B cell (primary cell): Measurements from ENCODE around the gene RNGTT. TPM values are rescaled to one million over a fixed set of nuclear protein-coding genes. Genes with fewer than 3 reads are reported as not detected.

ENCODE experiments used
- ATAC-seq: fragments of 200-7000 bp; cut with Tn5 transposase; one replicate; pipeline ENCODE4 v1.10.0; 2021; ENCODE audit warnings: low read depth, mild to moderate bottlenecking, moderate number of reproducible peaks, moderate library complexity
- CTCF ChIA-PET: fragments of 350-600 bp; sonication (Branson Sonifier 250); formaldehyde crosslinking; loops from one replicate; lab custom pipeline; 2021; ENCODE audit warnings: antibody characterized with exemption, inconsistent platforms; lab: Charles Lee
- POLR2A ChIA-PET: fragments of 350-600 bp; sonication (Branson Sonifier 250); formaldehyde crosslinking; loops from one replicate; lab custom pipeline; 2021; ENCODE audit warnings: antibody characterized with exemption; lab: Charles Lee
- DNase-seq: peaks from one replicate; pipeline ENCODE4 v3.0.0; 2013
- H2AFZ ChIP-seq: 2 replicates; pipeline ENCODE4 v1.6.1; 2012; ENCODE audit warnings: mild to moderate bottlenecking, low read depth, low read length; ENCODE audit not compliant: insufficient read depth, poor library complexity, severe bottlenecking
- H3K27ac ChIP-seq, 2 donors: 1 replicate in 1 of 2; 2 replicates in 1 of 2; pipeline ENCODE4 v1.5.1; 2012 to 2013; ENCODE audit warnings: low read length in 2 of 2, mild to moderate bottlenecking in 2 of 2, moderate library complexity in 1 of 2
- H3K27me3 ChIP-seq, 4 experiments: fragments of 200-600 bp in 1 of 4; sonication (generic) in 1 of 4; replicated peaks in 1 of 4; 1 replicate in 2 of 4; 2 replicates in 2 of 4; pipeline versions ENCODE4 v1.6.1 to v1.7.0; 2013 to 2016; ENCODE audit warnings: low read length in 3 of 4, mild to moderate bottlenecking in 2 of 4, mixed read lengths in 1 of 4, moderate library complexity in 1 of 4; ENCODE audit not compliant: insufficient read depth in 4 of 4, control insufficient read depth in 3 of 4; ENCODE audit errors: control extremely low read depth in 1 of 4
- H3K36me3 ChIP-seq, 2 experiments: replicated peaks in 1 of 2; 1 replicate in 1 of 2; 2 replicates in 1 of 2; pipeline versions ENCODE4 v1.6.1 to v1.7.1; 2013; ENCODE audit warnings: low read length in 1 of 2; ENCODE audit not compliant: insufficient read depth in 2 of 2, control insufficient read depth in 1 of 2; ENCODE audit errors: control extremely low read depth in 1 of 2, extremely low read depth in 1 of 2
- H3K4me1 ChIP-seq, 2 donors: fragments of 200-600 bp in 1 of 2; sonication (generic) in 1 of 2; 1 replicate in 1 of 2; 2 replicates in 1 of 2; pipeline versions ENCODE4 v1.5.1 to v1.6.1; 2013 to 2017; ENCODE audit warnings: low read length in 2 of 2; ENCODE audit not compliant: control insufficient read depth in 2 of 2, insufficient read depth in 2 of 2
- H3K4me2 ChIP-seq: replicated peaks from 2 replicates; pipeline ENCODE3; 2012; ENCODE audit warnings: mild to moderate bottlenecking, low read depth, low read length; ENCODE audit not compliant: poor library complexity, severe bottlenecking
- H3K4me3 ChIP-seq, 5 experiments: fragments of 200-600 bp in 1 of 5; sonication (generic) in 1 of 5; 1 replicate in 3 of 5; 2 replicates in 2 of 5; pipeline versions ENCODE4 v1.5.1 to v1.7.0; 2011 to 2016; ENCODE audit warnings: low read length in 4 of 5, mild to moderate bottlenecking in 4 of 5, low read depth in 2 of 5, control low read depth in 1 of 5, moderate library complexity in 1 of 5; ENCODE audit not compliant: insufficient read depth in 1 of 5; ENCODE audit errors: control extremely low read depth in 1 of 5, extremely low read depth in 1 of 5
- H3K79me2 ChIP-seq: fragments of 200-600 bp; sonication (generic); one replicate; pipeline ENCODE4 v1.6.0; 2016; ENCODE audit warnings: low read length; ENCODE audit not compliant: control insufficient read depth, insufficient read depth
- H3K9ac ChIP-seq: fragments of 200-600 bp; sonication (generic); 2 replicates; pipeline ENCODE4 v1.6.1; 2017; ENCODE audit warnings: mild to moderate bottlenecking, low read length, moderate library complexity
- H3K9me3 ChIP-seq, 3 donors: one replicate each; pipeline versions ENCODE4 v1.6.1 to v1.7.1; 2013; ENCODE audit warnings: low read length in 2 of 3; ENCODE audit not compliant: control insufficient read depth in 2 of 3, insufficient read depth in 1 of 3; ENCODE audit errors: control extremely low read depth in 1 of 3
- H4K20me1 ChIP-seq: 2 replicates; pipeline ENCODE4 v1.6.0; 2012; ENCODE audit warnings: mild to moderate bottlenecking, low read length; ENCODE audit not compliant: insufficient read depth, control insufficient read depth, poor library complexity, severe bottlenecking
- H3K27ac Mint-ChIP-seq: one replicate; pipeline ENCODE4 v1.8.0; 2021; ENCODE audit warnings: mixed read lengths
- H3K27me3 Mint-ChIP-seq: one replicate; pipeline ENCODE4 v1.8.0; 2021; ENCODE audit warnings: mixed read lengths
- H3K4me1 Mint-ChIP-seq: one replicate; pipeline ENCODE4 v1.8.0; 2021; ENCODE audit warnings: mixed read lengths
- H3K4me3 Mint-ChIP-seq: one replicate; pipeline ENCODE4 v1.8.0; 2021; ENCODE audit warnings: mixed read lengths
- H3K9me3 Mint-ChIP-seq: one replicate; pipeline ENCODE4 v1.8.0; 2022; ENCODE audit warnings: mixed read lengths; ENCODE audit not compliant: insufficient read depth
- EZH2 ChIP-seq: IDR thresholded peaks from 2 replicates; pipeline ENCODE4 v1.6.1; 2012; ENCODE audit warnings: borderline replicate concordance, low read depth, mild to moderate bottlenecking, moderate library complexity, low read length; ENCODE audit not compliant: insufficient read depth, poor library complexity, severe bottlenecking
- WGBS: methylation state at CpG from one replicate; pipeline ENCODE4 v1.1.5; 2013; ENCODE audit warnings: missing lambda C conversion rate; ENCODE audit not compliant: insufficient coverage; 5-methylcytosine and 5-hydroxymethylcytosine counted together
- intact Hi-C: fragments of 100-400 bp; cut with micrococcal nuclease; formaldehyde crosslinking; loops from one replicate; pipeline ENCODE4 v1.10.0; 2022
- polyA plus RNA-seq: library from polyadenylated mRNA; depleted of rRNA; stranded (reverse); fragments of >200 nt; gene quantifications from 2 replicates; pipeline ENCODE4 v1.2.3, GENCODE V29; 2012
- total RNA-seq, 2 donors: library from RNA; stranded (reverse); fragments of 120-200 nt in 1 of 2; gene quantifications; 1 replicate in 1 of 2; 2 replicates in 1 of 2; pipeline versions ENCODE4 v1.2.3 to v1.2.4, GENCODE V29; 2013 to 2022
- TF ChIP-seq, protein P1 (sequence below): fragments of 200-600 bp; IDR thresholded peaks from one replicate; pipeline ENCODE4 v1.8.0; 2022; ENCODE audit warnings: antibody characterized with exemption, mild to moderate bottlenecking

Gene RNGTT
- total and polyA plus RNA-seq, 2 donors (not counting 1 experiment from before 2014, with no cell fraction given), result 10.8 to 29.1 TPM

DNA sequence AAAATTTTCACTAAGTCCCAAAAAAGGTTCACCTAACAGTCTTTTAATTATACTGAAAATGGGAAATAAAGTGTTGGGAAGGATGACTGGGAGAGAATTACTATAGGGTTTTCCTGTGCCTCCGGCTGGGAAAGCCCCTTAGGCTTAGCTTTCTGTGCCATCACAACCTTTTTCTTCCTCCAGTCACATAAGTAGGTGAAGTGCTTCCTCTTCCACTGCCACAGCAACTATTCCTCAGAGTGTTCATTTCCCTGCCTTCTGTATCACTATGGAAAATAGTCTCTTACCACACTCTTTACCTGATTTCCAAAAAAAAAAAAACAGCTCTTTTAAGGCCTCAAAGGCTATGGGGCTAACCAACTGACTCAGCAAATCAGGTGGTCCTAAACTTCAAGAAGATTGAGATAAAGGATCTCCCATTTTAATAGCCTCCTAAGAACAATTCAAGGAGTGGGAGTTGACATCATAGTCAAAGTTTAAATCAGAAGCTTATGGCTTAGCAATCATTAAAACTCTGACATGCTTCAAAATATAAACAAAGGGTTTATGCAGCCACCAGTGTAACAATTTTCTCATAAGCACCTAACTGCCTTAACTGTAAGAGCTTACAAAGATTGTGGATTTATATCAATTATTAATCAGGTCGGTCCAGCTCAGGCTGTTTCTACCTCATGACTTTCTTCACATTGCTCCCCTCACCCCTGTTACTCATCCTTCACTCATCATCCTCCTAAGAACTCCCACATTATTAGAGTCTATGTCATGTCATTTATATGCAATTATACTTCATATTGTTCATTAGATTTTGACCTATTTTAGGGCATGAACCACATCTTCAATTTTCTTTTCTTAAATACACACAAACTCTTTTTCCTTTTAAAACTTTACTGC, 95.3 kb downstream of the RNGTT start:
- Histone ChIP-seq H3K79me2 (no peaks in the 10 kb centered on the region), H4K20me1 (no peaks in the 10 kb centered on the region), H3K4me2 (no peak overlapping the region), H3K4me3 (no peak overlapping the region), H2AFZ (no peak overlapping the region), H3K27me3 (no peaks in the 10 kb centered on the region), H3K27ac (no peak overlapping the region), H3K9me3 (no peaks in the 10 kb centered on the region), H3K36me3 (peaks cover 0 to 1% of the 10 kb centered on the region in 2 experiments), H3K4me1 (peaks cover 0 to 10% of the 10 kb centered on the region in 2 donors), H3K9ac (no peak overlapping the region)
- WGBS, result no CpG with 5 or more reads among the region's 2 CpGs
- ATAC-seq, result no peak
- intact Hi-C loops, result no loop called here
- DNase-seq, result no peak
- no peak for TF ChIP-seq EZH2
- TF ChIP-seq, protein P1, sequence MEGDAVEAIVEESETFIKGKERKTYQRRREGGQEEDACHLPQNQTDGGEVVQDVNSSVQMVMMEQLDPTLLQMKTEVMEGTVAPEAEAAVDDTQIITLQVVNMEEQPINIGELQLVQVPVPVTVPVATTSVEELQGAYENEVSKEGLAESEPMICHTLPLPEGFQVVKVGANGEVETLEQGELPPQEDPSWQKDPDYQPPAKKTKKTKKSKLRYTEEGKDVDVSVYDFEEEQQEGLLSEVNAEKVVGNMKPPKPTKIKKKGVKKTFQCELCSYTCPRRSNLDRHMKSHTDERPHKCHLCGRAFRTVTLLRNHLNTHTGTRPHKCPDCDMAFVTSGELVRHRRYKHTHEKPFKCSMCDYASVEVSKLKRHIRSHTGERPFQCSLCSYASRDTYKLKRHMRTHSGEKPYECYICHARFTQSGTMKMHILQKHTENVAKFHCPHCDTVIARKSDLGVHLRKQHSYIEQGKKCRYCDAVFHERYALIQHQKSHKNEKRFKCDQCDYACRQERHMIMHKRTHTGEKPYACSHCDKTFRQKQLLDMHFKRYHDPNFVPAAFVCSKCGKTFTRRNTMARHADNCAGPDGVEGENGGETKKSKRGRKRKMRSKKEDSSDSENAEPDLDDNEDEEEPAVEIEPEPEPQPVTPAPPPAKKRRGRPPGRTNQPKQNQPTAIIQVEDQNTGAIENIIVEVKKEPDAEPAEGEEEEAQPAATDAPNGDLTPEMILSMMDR, result no peak
- Mint-ChIP-seq H3K9me3 (no peaks in the 10 kb centered on the region), H3K4me1 (peaks cover 13% of the 10 kb centered on the region), H3K27me3 (no peaks in the 10 kb centered on the region), H3K27ac (no peak overlapping the region), H3K4me3 (no peak overlapping the region)
- POLR2A ChIA-PET, result no interaction called here
- CTCF ChIA-PET, result interaction anchor here (1.4 to 7.5 kb wide), 4 partner anchors 10 to 1728 kb away, joined by 3 to 46 read pairs (median 27); no protein-coding TSS in a partner anchor

DNA sequence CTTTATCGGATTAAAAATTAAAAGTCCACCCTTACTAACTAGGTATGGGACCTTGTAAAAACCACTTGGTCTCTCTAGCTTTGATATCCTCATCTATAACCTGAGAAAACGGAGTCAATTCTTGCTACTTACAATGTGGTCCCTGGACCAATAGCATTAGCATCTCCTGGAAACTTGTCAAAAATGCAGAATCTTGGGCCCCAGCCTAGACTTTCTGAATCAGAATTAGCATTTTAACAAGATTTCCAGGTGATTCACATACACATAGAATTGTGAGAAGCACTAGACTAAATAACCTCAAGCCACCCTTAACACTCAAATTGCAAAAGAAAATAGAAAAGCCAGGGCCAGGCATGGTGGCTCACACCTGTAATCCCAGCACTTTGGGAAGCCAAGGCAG, 96.6 kb downstream of the RNGTT start:
- intact Hi-C loops, result no loop called here
- H3K4me2 ChIP-seq, result no peak overlapping the region
- H3K27me3 ChIP-seq, result no peaks in the 10 kb centered on the region
- peaks cover 13% of the 10 kb centered on the region for H3K4me1 Mint-ChIP-seq
- no peak overlapping the region for H3K27ac ChIP-seq
- peaks cover 0 to 10% of the 10 kb centered on the region in 2 donors for H3K4me1 ChIP-seq
- no peak overlapping the region for H3K4me3 ChIP-seq
- ATAC-seq (no peak), DNase-seq (no peak)
- H3K79me2 ChIP-seq, result no peaks in the 10 kb centered on the region
- ChIA-PET CTCF (no interaction called here), POLR2A (interaction anchor here (0.6 kb wide), 1 partner anchor 692 kb away, joined by 3 read pairs; no protein-coding TSS in a partner anchor)
- no peak overlapping the region for H3K4me3 Mint-ChIP-seq
- H2AFZ ChIP-seq, result no peak overlapping the region
- H3K9ac ChIP-seq, result no peak overlapping the region
- peaks cover 2% of the 10 kb centered on the region in 2 experiments for H3K36me3 ChIP-seq
- WGBS, result 92% methylated on average over 1 of the region's 2 CpGs
- no peak overlapping the region for H3K27ac Mint-ChIP-seq
- no peaks in the 10 kb centered on the region for H3K9me3 ChIP-seq
- no peaks in the 10 kb centered on the region for H3K9me3 Mint-ChIP-seq
- no peaks in the 10 kb centered on the region for H4K20me1 ChIP-seq
- H3K27me3 Mint-ChIP-seq, result no peaks in the 10 kb centered on the region
- TF ChIP-seq EZH2, result no peak
- TF ChIP-seq, protein P1, result no peak
